Glomerular visceral epithelial cell (primary cell): ENCODE measurements around the gene NCKAP1.
"Not testable (repeated sequence)": the region's sequence is repeated elsewhere in the genome, so short reads cannot be mapped to it uniquely, and the experiment has no call there.

Experiments
- DNase-seq: peaks from one replicate; pipeline ENCODE4 v3.0.0-alpha.2; 2016; ENCODE audit errors: extremely low spot score

NCKAP1 gene

DNA sequence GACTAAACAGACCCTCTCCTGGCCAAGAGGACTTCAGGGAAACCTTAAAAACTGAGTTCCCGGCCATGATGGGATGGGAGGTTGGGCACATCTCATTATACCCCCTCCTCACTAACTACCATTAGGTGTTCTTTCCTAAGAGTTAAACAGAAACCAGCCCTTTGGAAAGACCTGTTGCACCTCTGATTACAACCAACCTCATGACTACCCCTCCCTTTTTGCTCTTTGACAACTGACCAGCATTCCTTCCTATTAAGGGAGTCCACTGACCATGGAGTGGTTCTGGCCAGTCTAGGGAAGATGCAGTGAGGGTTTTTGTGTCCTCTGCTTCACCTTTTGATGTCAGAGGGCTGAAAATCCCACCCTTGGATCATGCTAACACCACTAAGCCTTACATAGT lies 127.3 kb downstream of the NCKAP1 start:
- DNase-seq, result no peak

DNA sequence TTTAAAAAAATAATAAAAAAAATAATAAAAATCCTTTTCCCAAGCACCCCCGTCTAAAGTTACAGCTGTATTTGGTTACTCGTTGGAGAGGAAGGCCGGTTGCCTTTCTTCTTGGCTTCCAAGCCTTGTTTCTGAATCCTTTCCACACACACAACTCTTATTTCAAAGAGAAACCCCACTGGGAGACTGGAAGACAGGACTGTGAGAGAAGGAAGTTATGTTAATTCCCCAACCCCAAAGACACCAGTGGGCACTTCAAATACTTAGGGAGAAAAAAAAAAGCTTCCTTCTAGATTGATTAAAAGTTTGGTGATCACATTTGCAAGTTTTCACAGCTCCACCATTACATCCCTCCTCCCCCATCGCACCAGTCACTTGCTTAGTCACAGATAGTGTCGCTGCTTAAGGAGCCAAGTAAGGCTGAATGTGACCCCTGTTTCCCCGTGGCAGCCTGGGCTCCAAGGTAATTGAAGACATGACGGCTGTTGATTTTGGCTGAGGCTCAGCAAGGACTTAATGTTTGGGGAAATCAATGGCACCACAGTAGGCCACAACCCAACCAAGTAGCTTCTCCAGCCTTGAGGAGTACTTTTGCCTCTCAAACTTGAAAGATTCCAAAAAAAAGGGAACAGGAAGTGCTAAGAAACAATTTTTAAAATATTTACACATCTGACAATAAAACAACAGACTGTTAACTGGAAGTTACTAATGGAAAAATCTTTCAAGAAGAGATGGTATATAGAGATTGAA lies 131.0 kb downstream of the NCKAP1 start:
- no peak for DNase-seq

DNA sequence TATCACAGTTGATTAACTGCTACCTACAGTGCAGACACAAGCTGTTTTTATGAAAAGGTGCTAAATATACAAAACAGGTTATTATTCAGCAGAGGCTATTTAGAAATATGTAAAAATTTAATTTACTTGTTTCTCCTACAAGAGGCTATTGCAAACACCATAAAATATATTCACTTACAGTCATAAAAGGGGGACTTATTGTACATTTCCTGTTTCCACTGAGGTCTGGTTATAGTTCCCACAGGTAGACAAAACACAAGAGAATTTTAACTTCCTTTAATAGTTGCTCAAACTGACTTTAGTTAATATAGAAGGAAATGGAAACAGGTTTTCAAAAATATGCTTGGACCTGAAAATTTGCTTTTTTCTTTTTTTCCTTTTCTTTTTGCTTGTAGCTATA lies 131.8 kb downstream of the NCKAP1 start:
- DNase-seq, result no peak

DNA sequence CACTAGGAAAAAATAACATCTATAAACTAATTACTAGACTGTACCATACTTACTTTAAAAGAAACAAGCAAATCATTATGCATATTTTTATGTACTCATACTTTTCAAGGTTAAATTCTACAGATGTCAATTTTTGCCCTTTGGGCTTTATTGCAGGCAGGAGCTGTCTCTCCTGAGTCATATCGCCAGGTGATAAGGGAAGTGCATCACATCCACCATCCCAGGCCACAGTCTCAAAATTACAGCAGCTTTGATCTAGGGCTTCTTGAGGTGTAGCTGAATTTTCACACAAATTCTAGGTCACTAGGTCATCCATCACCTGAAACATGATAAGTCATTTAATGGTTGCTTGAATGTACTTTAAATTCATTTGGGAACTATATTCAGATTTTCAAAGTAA lies 133.4 kb downstream of the NCKAP1 start:
- DNase-seq, result no peak

DNA sequence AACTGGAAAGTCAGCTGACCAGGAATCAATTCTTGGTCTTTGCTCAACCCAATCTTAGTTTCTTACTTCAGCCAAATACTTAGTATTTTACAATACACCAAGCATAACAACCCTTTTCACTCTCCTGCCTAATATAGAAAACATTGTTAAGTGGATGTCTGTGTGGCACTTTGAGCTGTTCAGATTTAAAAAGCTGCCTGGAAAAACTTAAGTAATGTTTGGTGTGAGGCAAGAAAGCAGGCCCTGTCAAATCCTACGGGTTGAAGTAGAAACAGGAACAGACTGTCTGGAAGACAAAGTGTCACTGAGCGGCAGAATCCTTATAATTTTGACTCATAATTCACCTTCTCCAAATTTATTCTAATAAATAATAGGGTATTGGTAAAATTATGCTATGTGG lies 134.7 kb downstream of the NCKAP1 start:
- no peak for DNase-seq

DNA sequence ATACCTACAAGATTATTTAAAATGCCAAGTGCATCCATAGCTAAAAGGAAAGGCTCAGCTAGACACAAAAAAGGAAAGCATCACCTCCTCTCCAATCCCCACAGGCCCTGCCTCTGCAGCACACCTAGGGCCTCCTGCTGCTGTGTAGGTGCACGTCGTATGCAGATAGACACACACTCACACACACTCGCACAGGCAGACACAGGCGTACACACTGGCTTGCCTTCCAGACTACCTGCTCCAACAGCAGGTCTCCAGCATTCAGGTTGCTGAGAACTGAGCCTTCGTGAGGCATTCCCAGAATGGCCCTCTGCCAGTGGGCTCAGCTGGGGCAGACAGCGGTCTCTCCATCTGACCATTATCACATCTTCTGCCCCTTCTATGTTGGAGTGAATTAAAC lies 136.5 kb downstream of the NCKAP1 start:
- DNase-seq, result no peak

DNA sequence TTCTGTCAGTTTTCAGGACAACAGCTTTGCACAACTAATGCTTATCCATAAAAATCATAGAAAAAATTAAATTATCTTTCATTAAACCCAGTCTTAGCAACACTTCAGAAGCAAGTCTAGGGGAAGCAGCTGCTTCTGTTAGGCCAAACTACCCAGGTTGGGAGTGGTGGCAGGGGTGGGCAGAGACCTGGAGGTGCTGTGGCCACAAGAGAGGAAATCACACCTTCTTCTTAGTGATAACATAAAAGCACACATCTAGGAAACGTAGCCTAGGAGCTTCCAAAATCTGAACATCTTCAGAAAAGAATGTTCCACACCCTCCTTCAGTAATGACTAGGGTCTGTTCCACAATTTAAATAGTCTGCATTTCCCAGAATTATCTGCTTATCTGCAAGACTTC lies 139.5 kb downstream of the NCKAP1 start:
- DNase-seq, result no peak

DNA sequence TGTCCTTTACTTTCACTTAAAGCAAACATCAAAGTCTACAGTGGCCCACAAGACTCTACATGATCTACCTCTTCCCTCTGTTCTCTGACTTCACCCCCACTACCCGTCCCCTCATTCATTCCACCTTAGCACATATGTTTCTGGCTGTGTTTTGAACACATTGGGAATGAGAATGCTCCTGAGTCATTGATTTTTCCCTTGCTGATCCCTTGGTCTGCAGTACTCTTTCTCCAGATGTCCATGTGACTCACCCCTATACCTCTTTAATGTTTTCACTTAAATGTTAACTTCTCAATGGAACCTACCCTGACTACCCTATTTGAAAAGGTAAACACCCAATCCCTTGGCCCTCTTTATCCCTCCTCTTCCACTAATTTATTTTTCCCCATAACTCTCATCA lies 141.1 kb downstream of the NCKAP1 start:
- DNase-seq, result no peak

DNA sequence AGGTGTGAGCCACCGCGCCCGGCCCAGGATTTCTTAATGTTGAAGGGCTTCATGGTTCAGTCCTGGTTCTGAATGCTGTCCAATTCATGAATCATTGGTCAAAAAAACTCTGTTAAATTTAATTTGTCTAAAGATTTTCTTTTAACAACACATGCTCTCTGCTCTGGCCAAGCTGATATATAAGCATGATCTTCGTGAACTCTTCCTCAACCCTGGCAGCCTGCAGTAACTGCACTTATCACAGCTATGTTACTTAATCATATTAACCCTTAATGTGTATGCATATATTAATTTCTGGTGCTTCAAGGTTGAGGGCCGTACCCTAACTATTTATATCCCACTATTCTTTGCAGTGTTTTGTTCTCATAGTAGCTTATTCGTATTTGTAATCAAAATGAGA lies 142.5 kb downstream of the NCKAP1 start:
- no peak for DNase-seq

DNA sequence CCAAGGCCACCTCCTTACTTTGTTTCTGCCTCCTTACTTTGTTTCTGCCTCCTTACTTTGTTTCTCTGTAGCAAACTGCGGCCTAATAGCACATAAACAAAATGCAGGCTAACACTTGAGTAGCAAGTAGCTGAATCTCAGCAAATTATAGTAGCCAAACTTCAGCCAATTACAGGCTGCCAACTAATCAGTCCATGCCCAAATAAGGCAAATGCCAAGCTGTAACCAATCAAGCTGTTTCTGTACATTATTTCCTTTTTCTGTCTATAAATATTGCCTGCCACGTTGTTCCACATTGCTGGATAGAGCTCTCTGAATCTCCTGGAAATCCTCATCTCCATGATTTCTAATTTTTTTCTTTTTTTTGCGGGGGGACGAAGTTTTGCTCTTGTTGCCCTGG lies 143.1 kb downstream of the NCKAP1 start:
- no peak for DNase-seq

DNA sequence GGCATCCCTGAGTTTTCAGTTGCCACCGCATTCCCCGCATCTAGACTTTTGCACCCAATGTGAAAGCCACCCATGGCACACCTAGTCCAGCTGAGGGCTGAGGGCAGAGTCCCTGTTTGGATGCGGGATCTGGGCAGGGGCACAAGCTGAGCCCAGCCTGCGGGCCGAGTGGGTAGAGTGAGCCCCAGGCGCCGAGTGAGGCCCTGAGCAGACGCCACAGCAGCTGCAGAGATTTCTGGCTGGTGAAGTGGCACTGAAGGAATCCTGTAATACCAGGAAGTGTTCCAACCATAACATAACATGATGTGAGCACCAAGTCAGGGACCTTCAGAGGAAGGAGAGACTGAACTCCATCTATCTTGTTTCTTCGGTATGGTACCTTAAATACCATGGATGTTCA lies 144.1 kb downstream of the NCKAP1 start:
- no peak for DNase-seq

DNA sequence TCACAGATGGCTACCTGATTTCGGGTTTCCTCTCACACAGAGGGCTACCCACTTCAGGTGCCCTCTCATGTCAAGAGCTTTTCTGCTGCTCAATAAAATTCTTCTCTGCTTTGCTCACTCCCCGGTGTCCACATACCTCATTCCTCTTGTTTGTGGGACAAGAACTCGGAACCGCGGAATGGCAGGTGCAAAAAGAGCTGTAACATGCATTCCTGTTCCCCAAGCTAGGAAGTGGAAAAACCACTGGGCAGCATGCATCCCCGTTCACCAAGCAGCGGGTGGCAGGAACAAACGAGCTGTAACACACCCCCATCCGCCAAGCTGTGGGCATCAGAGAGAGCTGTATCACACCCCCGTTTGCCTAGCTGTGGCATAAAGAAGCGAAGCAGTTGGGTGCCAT lies 144.6 kb downstream of the NCKAP1 start:
- no peak for DNase-seq

DNA sequence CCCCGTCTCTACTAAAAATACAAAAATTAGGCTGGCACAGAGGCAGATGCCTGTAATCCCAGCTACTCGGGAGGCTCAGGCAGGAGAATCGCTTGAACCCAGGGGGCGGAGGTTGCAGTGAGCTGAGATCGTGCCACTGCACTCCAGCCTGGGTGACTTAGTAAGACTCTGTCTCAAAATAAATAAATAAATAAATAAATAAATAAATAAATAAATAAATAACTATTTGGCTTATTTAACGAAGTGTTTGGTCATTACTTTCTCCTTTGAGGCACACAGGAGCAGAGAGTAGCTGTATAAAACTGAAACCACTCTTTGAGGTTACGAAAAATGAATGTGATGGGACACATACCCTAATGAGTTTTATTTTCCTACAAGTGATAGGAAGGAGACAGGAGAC lies 145.2 kb downstream of the NCKAP1 start:
- DNase-seq, result not testable (repeated sequence)

DNA sequence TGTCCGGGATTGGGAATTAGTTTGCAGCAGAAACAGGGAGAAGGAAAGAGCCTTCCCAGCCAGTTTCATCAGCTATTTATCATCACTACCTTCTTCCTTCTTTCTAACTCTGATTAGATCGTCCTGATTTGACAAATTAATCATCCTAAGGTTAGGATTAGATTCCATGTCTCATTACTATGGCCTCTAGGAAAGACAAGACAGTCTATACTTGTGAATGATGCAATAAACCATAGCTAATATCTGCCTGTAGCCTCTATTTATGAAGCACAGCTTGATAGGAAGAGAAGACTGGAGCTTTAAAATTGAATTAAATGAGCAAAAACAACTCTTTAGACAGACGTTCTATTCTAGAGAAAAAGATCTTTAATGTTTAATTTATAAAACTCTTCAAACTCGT lies 146.6 kb downstream of the NCKAP1 start:
- no peak for DNase-seq

DNA sequence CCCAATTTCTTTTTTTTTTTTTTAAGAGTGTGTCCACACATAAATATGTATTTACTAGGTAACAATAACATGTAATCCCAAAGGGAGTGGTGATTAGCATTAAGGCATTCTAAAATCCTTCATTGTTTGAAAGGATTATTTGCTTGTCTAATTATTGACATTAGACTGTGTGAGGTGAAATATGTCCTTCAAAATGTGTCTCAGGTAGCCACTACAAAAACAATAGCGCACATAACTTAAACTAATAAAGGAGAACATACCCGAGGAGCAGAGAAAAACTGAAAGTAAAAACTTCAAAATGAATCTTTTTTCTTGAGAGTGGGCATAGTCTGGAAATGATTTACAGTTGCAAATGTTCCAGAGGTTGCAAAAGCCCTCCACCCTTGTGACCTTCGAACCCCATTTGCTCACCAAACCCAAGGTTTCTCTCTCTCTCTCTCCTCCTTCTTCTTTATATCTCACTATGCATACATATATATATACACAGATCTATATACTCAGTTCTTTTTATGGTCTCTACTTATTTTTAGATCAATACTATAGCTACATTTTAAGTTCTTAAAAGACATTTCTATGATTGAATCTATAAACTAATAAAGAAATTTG lies 147.4 kb downstream of the NCKAP1 start:
- DNase-seq, result no peak

DNA sequence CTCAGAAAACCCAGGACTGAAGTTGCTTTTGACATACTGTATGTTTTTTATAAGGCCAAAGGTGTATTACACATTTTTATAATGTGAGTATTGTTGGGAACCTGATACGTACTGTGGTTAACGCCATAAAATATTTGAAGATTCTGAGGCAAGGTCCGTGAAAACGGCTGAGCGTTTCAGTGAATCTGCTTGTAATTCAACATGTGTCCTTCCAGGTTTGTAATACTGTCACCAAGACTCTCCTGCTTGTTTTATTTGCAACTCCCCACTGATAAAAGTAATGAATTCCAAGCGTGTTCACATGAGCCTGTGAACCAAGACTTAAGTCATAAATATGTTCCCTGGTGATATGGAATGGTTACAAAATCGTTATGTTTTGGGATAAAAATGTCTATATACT lies 148.0 kb downstream of the NCKAP1 start:
- DNase-seq, result no peak

DNA sequence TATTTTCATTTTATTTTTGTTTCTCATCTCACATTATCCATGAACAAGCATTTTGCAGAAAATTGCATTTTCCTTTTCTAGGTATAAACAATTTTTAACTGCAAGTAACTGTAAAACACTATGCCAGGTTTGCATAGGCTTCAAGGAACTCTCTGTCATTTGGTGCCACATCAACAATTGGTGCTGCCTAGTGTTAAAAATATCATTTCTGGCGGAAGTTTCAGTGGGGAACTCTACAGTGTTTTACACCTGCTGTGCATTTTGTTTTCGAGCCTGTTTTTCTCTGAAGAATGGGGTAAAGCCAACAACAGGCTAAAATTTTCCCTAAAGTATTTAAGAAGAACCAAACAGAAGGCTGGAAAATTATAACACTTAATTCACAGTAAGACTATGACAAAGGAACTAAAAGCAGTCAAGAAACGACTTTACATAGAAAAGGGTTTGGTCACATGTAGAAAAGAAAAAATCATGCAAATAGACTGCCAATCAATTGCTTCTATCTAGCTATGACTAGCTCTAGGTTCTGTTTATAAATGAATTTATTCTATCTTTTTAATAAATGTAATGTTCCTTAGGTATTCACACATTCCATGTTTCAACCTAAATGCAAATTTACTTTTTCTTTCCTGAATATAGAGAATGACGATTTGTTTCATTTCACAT lies 150.4 kb downstream of the NCKAP1 start:
- DNase-seq, result no peak

DNA sequence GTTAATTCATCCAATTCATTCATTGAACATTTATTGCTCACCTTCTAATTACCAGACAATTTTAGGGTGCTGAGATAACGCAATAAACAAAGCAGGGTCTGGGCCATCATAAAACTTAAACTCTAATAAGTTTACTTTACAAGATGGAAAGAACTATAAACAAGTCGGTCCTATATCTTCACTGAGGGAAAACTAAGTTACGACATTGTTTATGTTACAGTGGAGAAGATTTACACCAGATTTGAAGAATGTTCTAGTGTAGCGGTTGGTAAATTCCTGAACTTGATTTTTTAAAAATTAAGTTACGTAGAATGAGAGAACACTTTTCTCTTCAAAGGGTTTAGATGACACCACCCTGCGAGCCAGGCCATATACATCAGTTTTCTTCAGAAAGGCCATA lies 151.2 kb downstream of the NCKAP1 start:
- DNase-seq, result no peak

DNA sequence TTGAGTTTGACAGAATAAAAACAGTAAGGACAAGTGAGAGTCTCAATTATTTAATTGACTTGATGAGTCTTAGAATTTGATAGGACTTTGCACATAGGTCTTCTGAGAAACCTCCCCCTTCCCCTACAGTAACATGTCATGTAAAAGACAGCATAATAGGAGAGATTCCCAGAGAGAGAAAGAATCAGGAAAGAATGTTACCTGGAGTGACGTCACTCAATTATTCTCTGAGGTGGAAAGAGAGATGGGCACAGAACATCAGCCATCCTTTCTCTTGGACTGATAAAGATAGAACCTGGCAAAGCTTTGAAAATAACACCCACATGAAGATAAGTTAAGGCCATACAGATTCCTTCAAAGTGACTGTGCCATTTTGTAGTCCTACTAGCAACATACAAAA lies 152.5 kb downstream of the NCKAP1 start:
- no peak for DNase-seq

DNA sequence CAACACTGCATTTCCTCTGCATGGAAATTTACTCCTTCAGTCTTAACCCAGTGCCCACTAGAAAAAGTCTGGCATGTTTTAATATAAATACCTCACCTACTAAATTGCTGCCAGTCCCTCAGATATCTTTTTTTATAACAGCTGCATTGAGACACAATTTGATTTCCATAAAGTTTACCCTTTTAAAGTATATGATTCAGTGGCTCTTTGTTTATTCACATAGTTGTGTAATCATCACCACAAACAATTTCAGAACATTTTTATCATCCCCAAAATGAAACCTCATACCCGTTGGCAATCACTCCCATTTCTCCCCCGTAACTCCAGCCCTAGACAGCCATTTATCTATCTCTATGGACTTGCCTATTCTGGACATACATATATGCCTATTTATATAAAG lies 154.8 kb downstream of the NCKAP1 start:
- no peak for DNase-seq

DNA sequence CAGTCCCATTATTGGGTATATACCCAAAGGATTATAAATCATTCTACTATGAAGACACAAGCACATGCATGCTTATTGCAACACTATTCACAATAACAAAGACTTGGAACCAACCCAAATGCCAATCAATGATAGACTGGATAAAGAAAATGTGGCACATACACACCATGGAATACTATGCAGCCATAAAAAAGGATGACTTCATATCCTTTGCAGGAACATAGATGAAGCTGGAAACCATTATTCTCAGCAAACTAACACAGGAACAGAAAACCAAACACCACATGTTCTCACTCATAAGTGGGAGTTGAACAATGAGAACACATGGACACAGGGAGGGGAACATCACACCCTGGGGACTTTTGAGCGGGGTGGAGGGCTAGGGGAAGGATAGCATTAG lies 158.2 kb downstream of the NCKAP1 start:
- not testable (repeated sequence) for DNase-seq

DNA sequence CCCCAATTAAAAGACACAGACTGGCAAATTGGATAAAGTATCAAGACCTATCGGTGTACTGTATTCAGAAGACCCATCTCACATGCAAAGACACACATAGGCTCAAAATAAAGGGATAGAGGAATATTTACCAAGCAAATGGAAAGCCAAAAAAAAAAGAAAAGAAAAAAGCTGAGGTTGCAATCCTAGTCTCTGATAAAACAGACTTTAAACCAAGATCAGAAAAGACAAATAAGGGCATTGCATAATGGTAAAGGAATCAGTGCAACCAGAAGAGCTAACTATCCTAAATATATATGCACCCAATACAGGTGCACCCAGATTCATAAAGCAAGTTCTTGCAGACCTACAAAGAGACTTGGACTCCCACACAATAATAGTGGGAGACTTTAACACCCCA lies 161.6 kb downstream of the NCKAP1 start:
- DNase-seq, result not testable (repeated sequence)

DNA sequence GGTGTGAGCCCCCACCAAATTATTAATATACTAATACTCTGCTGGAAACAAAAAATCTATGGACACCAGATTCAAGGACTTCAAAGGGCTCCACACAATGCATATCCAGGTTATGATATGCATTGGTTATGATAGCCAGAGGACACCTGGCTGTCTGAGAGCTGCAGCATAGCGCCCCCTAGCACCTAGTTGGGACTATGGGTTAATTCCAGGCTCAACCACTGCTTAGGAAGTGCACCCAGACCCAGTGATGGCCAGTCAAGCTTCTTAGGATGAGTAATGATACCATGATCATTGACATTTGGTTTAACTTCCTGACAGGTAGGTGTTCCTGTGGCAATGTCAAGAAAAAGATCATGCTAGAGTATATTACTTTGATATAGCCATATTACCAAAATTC lies 168.0 kb downstream of the NCKAP1 start:
- DNase-seq, result no peak
